Smooth muscle cell (in vitro differentiated cells): ENCODE measurements around the gene GPAT3. TPM values are rescaled to one million over a fixed set of nuclear protein-coding genes. Genes with fewer than 3 reads are reported as not detected.
A peak's percentile ranks its signal among the peaks of the same experiment; 100 is the strongest.
"Not testable (repeated sequence)": the region's sequence is repeated elsewhere in the genome, so short reads cannot be mapped to it uniquely, and the experiment has no call there.

Experiments used
- DNase-seq: peaks from one replicate; lab custom pipeline; 2025; ENCODE audit not compliant: unreplicated experiment; lab: John Stamatoyannopoulos, UW
- H2AFZ ChIP-seq: fragments of 200-600 bp; sonication (generic); 2 replicates; pipeline ENCODE4 v1.6.0; 2016; ENCODE audit warnings: antibody characterized with exemption, low read depth, mild to moderate bottlenecking
- H3F3A ChIP-seq: fragments of 200-600 bp; sonication (generic); 2 replicates; pipeline ENCODE4 v1.6.0; 2017; ENCODE audit warnings: antibody characterized with exemption, low read depth
- H3K27ac ChIP-seq: fragments of 200-600 bp; sonication (generic); 2 replicates; pipeline ENCODE4 v1.5.1; 2016; ENCODE audit warnings: low read depth, mild to moderate bottlenecking
- H3K27me3 ChIP-seq: fragments of 200-600 bp; sonication (generic); 2 replicates; pipeline ENCODE4 v1.6.1; 2016; ENCODE audit warnings: low read depth, mild to moderate bottlenecking
- H3K36me3 ChIP-seq: fragments of 200-600 bp; sonication (generic); 2 replicates; pipeline ENCODE4 v1.5.1; 2016; ENCODE audit warnings: low read depth
- H3K4me1 ChIP-seq: fragments of 200-600 bp; sonication (generic); 2 replicates; pipeline ENCODE4 v1.5.1; 2016; ENCODE audit warnings: low read depth
- H3K4me2 ChIP-seq: fragments of 200-600 bp; sonication (generic); 2 replicates; pipeline ENCODE4 v1.6.0; 2016; ENCODE audit warnings: mild to moderate bottlenecking
- H3K4me3 ChIP-seq: fragments of 200-600 bp; sonication (generic); 2 replicates; pipeline ENCODE4 v1.5.1; 2016; ENCODE audit warnings: mild to moderate bottlenecking
- H3K79me2 ChIP-seq: fragments of 200-600 bp; sonication (generic); 2 replicates; pipeline ENCODE4 v1.6.0; 2016; ENCODE audit warnings: low read depth, mild to moderate bottlenecking
- H3K9ac ChIP-seq: fragments of 200-600 bp; sonication (generic); 2 replicates; pipeline ENCODE4 v1.6.0; 2016; ENCODE audit warnings: low read depth
- H3K9me3 ChIP-seq: fragments of 200-600 bp; sonication (generic); replicated peaks from 2 replicates; pipeline ENCODE4 v1.5.1; 2016; ENCODE audit warnings: low read depth
- H4K20me1 ChIP-seq: fragments of 200-600 bp; sonication (generic); 2 replicates; pipeline ENCODE4 v1.6.0; 2016; ENCODE audit warnings: low read depth
- CTCF ChIP-seq: fragments of 200-600 bp; sonication (generic); IDR thresholded peaks from 2 replicates; pipeline ENCODE4 v1.5.1; 2017; ENCODE audit warnings: borderline replicate concordance, mild to moderate bottlenecking, antibody characterized with exemption; ENCODE audit not compliant: insufficient read depth, poor library complexity, severe bottlenecking
- WGBS: methylation state at CpG from one replicate; pipeline ENCODE4 v1.1.7; 2016; ENCODE audit warnings: low lambda C conversion rate; 5-methylcytosine and 5-hydroxymethylcytosine counted together
- polyA plus RNA-seq: library from polyadenylated mRNA; unstranded; fragments of >200 nt; fragmentation: Nextera tagmentation; extraction: Ambion mirVana; gene quantifications from 2 replicates; pipeline ENCODE4 v1.2.1, GENCODE V29; 2016
- total RNA-seq: library from RNA; depleted of rRNA; stranded (reverse); fragments of >200 nt; gene quantifications from 2 replicates; pipeline ENCODE4 v1.2.3, GENCODE V29; 2014

GPAT3 gene
- total and polyA plus RNA-seq, 2 experiments from 2014 or later = 0.27 to 0.67 TPM

GRCh38 chr4:83503974-83504373 is 31.9 kb upstream of the GPAT3 start:
- DNase-seq = no peak
- Histone ChIP-seq H3K79me2 (no peaks in the 10 kb centered on the region), H3K4me2 (no peak overlapping the region), H3K4me3 (no peak overlapping the region), H3F3A (no peaks in the 10 kb centered on the region), H3K4me1 (no peaks in the 10 kb centered on the region), H3K27ac (no peak overlapping the region), H4K20me1 (no peaks in the 10 kb centered on the region), H3K9me3 (no peaks in the 10 kb centered on the region), H2AFZ (no peak overlapping the region), H3K27me3 (no peaks in the 10 kb centered on the region), H3K9ac (no peak overlapping the region), H3K36me3 (no peaks in the 10 kb centered on the region)
- TF ChIP-seq CTCF = no peak

GRCh38 chr4:83504503-83504902 is 31.4 kb upstream of the GPAT3 start:
- H3K27me3 ChIP-seq = no peaks in the 10 kb centered on the region
- no peak overlapping the region for H3K4me3 ChIP-seq
- WGBS = 69% methylated on average over 4 of the region's 4 CpGs
- H3K4me2 ChIP-seq = no peak overlapping the region
- no peaks in the 10 kb centered on the region for H3K36me3 ChIP-seq
- H3F3A ChIP-seq = no peaks in the 10 kb centered on the region
- TF ChIP-seq CTCF = no peak
- no peaks in the 10 kb centered on the region for H4K20me1 ChIP-seq
- no peaks in the 10 kb centered on the region for H3K9me3 ChIP-seq
- no peaks in the 10 kb centered on the region for H3K79me2 ChIP-seq
- no peaks in the 10 kb centered on the region for H3K4me1 ChIP-seq
- no peak overlapping the region for H3K9ac ChIP-seq
- no peak overlapping the region for H2AFZ ChIP-seq
- no peak overlapping the region for H3K27ac ChIP-seq
- DNase-seq = no peak

- Histone ChIP-seq H4K20me1 (no peaks in the 10 kb centered on the region), H3K4me2 (no peak overlapping the region), H3K4me3 (no peak overlapping the region), H3F3A (no peaks in the 10 kb centered on the region), H3K27me3 (no peaks in the 10 kb centered on the region), H3K36me3 (no peaks in the 10 kb centered on the region), H2AFZ (no peak overlapping the region), H3K27ac (no peak overlapping the region), H3K4me1 (no peaks in the 10 kb centered on the region), H3K9ac (no peak overlapping the region), H3K79me2 (no peaks in the 10 kb centered on the region), H3K9me3 (no peaks in the 10 kb centered on the region)
- WGBS = 94% methylated on average over 10 of the region's 10 CpGs
- no peak for TF ChIP-seq CTCF
- no peak for DNase-seq
Measured at GRCh38 chr4:83504996-83505395, 30.9 kb upstream of the GPAT3 start.

- not testable (repeated sequence) for DNase-seq, H2AFZ ChIP-seq, H3K9me3 ChIP-seq, H3K4me2 ChIP-seq, H4K20me1 ChIP-seq, H3K36me3 ChIP-seq, H3K4me3 ChIP-seq, H3F3A ChIP-seq, H3K4me1 ChIP-seq, H3K27ac ChIP-seq, H3K9ac ChIP-seq, H3K27me3 ChIP-seq, H3K79me2 ChIP-seq
- WGBS = 74% methylated on average over 3 of the region's 3 CpGs
- peak; percentile 47 for TF ChIP-seq CTCF
Measured at GRCh38 chr4:83509156-83509585, 26.7 kb upstream of the GPAT3 start.
